Activated gamma-delta T cell treated with anti-CD3 and anti-CD28 coated beads, Interleukin-2, amount 50 U/mL, for 16 hours (primary cell): ENCODE results near the gene CMBL.
"Not testable (repeated sequence)": the region's sequence is repeated elsewhere in the genome, so short reads cannot be mapped to it uniquely, and the experiment has no call there.

Experiments used
- DNase-seq: peaks from one replicate; pipeline ENCODE4 v3.0.0-alpha.2; 2020; ENCODE audit warnings: low read depth

The CMBL gene

GRCh38 chr5:10307206-10308148, at the start of gene CMBL:
Gene CMBL, minus strand, starts transcription at chr5:10307902. Its CDS starts 17,140 bp downstream, at chr5:10290762.
- DNase-seq, result no peak

GRCh38 chr5:10355071-10355889, 47.6 kb upstream of the CMBL start:
- DNase-seq, result no peak

GRCh38 chr5:10354048-10354872, 46.6 kb upstream of the CMBL start:
- DNase-seq, result peak; percentile 33

- peak; percentile 94 for DNase-seq
These were observed 45.7 kb upstream of the CMBL start, which contains the start of gene MARCHF6 for GRCh38 chr5:10353241-10354047. Gene MARCHF6, plus strand, starts transcription at chr5:10353695. Its CDS starts 204 bp downstream, at chr5:10353899.

- DNase-seq, result no peak
These were observed 44.9 kb upstream of the CMBL start for GRCh38 chr5:10352430-10353240.

- DNase-seq, result no peak
These were observed 44.2 kb upstream of the CMBL start for GRCh38 chr5:10351919-10352318.

GRCh38 chr5:10351199-10351905, 43.6 kb upstream of the CMBL start:
- DNase-seq, result no peak

- no peak for DNase-seq
These were observed 40.6 kb upstream of the CMBL start for GRCh38 chr5:10348258-10348657.

GRCh38 chr5:10344461-10345106, 36.9 kb upstream of the CMBL start:
- DNase-seq, result not testable (repeated sequence)

- DNase-seq, result no peak
These were observed 35.8 kb upstream of the CMBL start for GRCh38 chr5:10343486-10343885.

GRCh38 chr5:10339958-10340357, 32.3 kb upstream of the CMBL start:
- no peak for DNase-seq

- no peak for DNase-seq
These were observed 31.5 kb upstream of the CMBL start for GRCh38 chr5:10339058-10339811.

- no peak for DNase-seq
These were observed 31.0 kb upstream of the CMBL start for GRCh38 chr5:10338686-10339057.

GRCh38 chr5:10337986-10338385, 30.3 kb upstream of the CMBL start:
- no peak for DNase-seq

GRCh38 chr5:10337107-10337506, 29.4 kb upstream of the CMBL start:
- no peak for DNase-seq

- no peak for DNase-seq
These were observed 28.2 kb upstream of the CMBL start for GRCh38 chr5:10335711-10336470.

GRCh38 chr5:10334831-10335230, 27.1 kb upstream of the CMBL start:
- no peak for DNase-seq
